GM21390 (cell line): Measurements from ENCODE around the gene OR4N2.
"Not testable (repeated sequence)": the region's sequence is repeated elsewhere in the genome, so short reads cannot be mapped to it uniquely, and the experiment has no call there.

Experiments
- ATAC-seq: cut with Tn5 transposase; IDR thresholded peaks from one replicate; pipeline ENCODE4 v1.9.1; 2021; ENCODE audit not compliant: unreplicated experiment

OR4N2 gene

GRCh38 chr14:19834203-19834848 lies 30.8 kb downstream of the OR4N2 start:
- ATAC-seq, result not testable (repeated sequence)

- no peak for ATAC-seq
Observed at GRCh38 chr14:19838433-19838832, 34.9 kb downstream of the OR4N2 start.

- ATAC-seq, result no peak
Observed at GRCh38 chr14:19851365-19851764, 47.8 kb downstream of the OR4N2 start.

GRCh38 chr14:19866061-19866669 lies 62.6 kb downstream of the OR4N2 start:
- not testable (repeated sequence) for ATAC-seq

- no peak for ATAC-seq
Observed at GRCh38 chr14:19873178-19873577, 69.6 kb downstream of the OR4N2 start.

- no peak for ATAC-seq
Observed at GRCh38 chr14:19874842-19875241, 71.3 kb downstream of the OR4N2 start, which contains the start of gene OR4K2. TSS of gene OR4K2 (plus strand) at chr14:19875142. CDS start at chr14:19876268, 1,126 bp downstream.

- no peak for ATAC-seq
Observed at GRCh38 chr14:19878029-19878642, 74.6 kb downstream of the OR4N2 start.
